K562 (cell line): ENCODE measurements around the gene TRMT44. TPM values are rescaled to one million over a fixed set of nuclear protein-coding genes. Genes with fewer than 3 reads are reported as not detected.

Experiments used
- ATAC-seq: fragments of 200-7000 bp; cut with Tn5 transposase; 3 replicates; pipeline ENCODE4 v1.9.1; 2020; ENCODE audit warnings: moderate library complexity
- BruUV-seq: library from RNA; stranded (reverse); fragments of 400-500 nt; replicated peaks from 2 replicates; lab custom pipeline; 2021; lab: Mats Ljungman, UMichigan
- CTCF ChIA-PET: fragments of 300-600 bp; formaldehyde crosslinking; extraction: SDS; loops from one replicate; lab custom pipeline; 2021; ENCODE audit warnings: low intra/inter-chr PET ratio; lab: Yijun Ruan, JAX
- POLR2A ChIA-PET: fragments of 300-600, 350-650 bp; sonication (Branson Sonifier 250); formaldehyde crosslinking; extraction: SDS; loops from one replicate; lab custom pipeline; 2021; ENCODE audit warnings: antibody characterized with exemption, inconsistent platforms; lab: Yijun Ruan, JAX
- DNase-seq, 4 experiments: peaks; one replicate each; pipeline versions ENCODE4 v3.0.0 to v3.0.0-alpha.2; 2011 to 2018; ENCODE audit warnings: low spot score in 3 of 4, mixed read lengths in 3 of 4; ENCODE audit errors: extremely low read depth in 1 of 4
- FAIRE-seq: peaks from 2 replicates; lab custom pipeline; 2011; peaks lifted over from hg19 to GRCh38; lab: Jason Lieb, UNC
- H2AFZ ChIP-seq: 2 replicates; pipeline ENCODE4 v1.6.0; 2011; ENCODE audit warnings: low read depth, low read length, control low read depth, inconsistent platforms
- H3K27ac ChIP-seq: fragments of 200-600 bp; 3 replicates; pipeline ENCODE4 v1.8.0; 2011; ENCODE audit warnings: low read depth, mild to moderate bottlenecking, control low read depth, inconsistent platforms, low read length, moderate library complexity, mixed read lengths; ENCODE audit errors: extremely low read depth
- H3K27me3 ChIP-seq, 2 experiments: fragments of 300-600 bp in 1 of 2; 2 replicates in 1 of 2; 3 replicates in 1 of 2; pipeline versions ENCODE4 v1.6.0 to v1.8.0; 2011; ENCODE audit warnings: inconsistent platforms in 2 of 2, low read length in 2 of 2, mild to moderate bottlenecking in 1 of 2, mixed read lengths in 1 of 2, moderate library complexity in 1 of 2; ENCODE audit not compliant: control insufficient read depth in 2 of 2, insufficient read depth in 2 of 2
- H3K36me3 ChIP-seq: fragments of 300-600 bp; 3 replicates; pipeline ENCODE4 v1.8.0; 2011; ENCODE audit warnings: mild to moderate bottlenecking, low read length, inconsistent platforms; ENCODE audit not compliant: control insufficient read depth, insufficient read depth
- H3K4me1 ChIP-seq, 2 experiments: fragments of 200-600 bp in 1 of 2; replicated peaks in 1 of 2; 2 replicates in 1 of 2; 3 replicates in 1 of 2; pipeline versions ENCODE4 v1.5.1 to v1.8.0; 2011; ENCODE audit warnings: inconsistent platforms in 2 of 2, low read length in 2 of 2, mild to moderate bottlenecking in 1 of 2, mixed read lengths in 1 of 2, moderate library complexity in 1 of 2; ENCODE audit not compliant: control insufficient read depth in 2 of 2, insufficient read depth in 2 of 2
- H3K4me2 ChIP-seq: 2 replicates; pipeline ENCODE4 v1.6.1; 2011; ENCODE audit warnings: low read length, control low read depth, inconsistent platforms, mixed read lengths; ENCODE audit not compliant: insufficient read depth
- H3K4me3 ChIP-seq: fragments of 200-600 bp; sonication (generic), shearing (Covaris generic); 2 replicates; pipeline ENCODE4 v1.5.1; 2016; ENCODE audit warnings: control low read depth, inconsistent platforms
- H3K79me2 ChIP-seq: fragments of 200-600 bp; 3 replicates; pipeline ENCODE4 v1.8.0; 2011; ENCODE audit warnings: low read length, inconsistent platforms; ENCODE audit not compliant: control insufficient read depth, insufficient read depth
- H3K9ac ChIP-seq, 2 experiments: 2 replicates each; pipeline versions ENCODE4 v1.6.0 to v1.6.1; 2011; ENCODE audit warnings: low read depth in 2 of 2, low read length in 2 of 2, control low read depth in 1 of 2, inconsistent platforms in 1 of 2, mild to moderate bottlenecking in 1 of 2, mixed read lengths in 1 of 2; ENCODE audit not compliant: insufficient read depth in 1 of 2
- H3K9me1 ChIP-seq: one replicate; pipeline ENCODE4 v1.6.0; 2011; ENCODE audit warnings: inconsistent platforms, mild to moderate bottlenecking, low read length, moderate library complexity; ENCODE audit not compliant: control insufficient read depth, insufficient read depth
- H3K9me3 ChIP-seq: replicated peaks from 2 replicates; pipeline ENCODE4 v1.5.1; 2011; ENCODE audit warnings: low read depth, low read length, inconsistent platforms; ENCODE audit not compliant: control insufficient read depth, insufficient read depth
- H4K20me1 ChIP-seq: replicated peaks from 2 replicates; pipeline ENCODE4 v1.6.1; 2011; ENCODE audit warnings: low read length, inconsistent platforms, mixed read lengths; ENCODE audit not compliant: control insufficient read depth, insufficient read depth
- FOXJ3 ChIP-seq: sonication (generic); formaldehyde crosslinking; IDR thresholded peaks from 2 replicates; pipeline ENCODE4 v1.4.0; 2020; ENCODE audit warnings: mild to moderate bottlenecking, missing genetic modification reagents
- HMBOX1 ChIP-seq: sonication (generic); IDR thresholded peaks from 2 replicates; pipeline ENCODE4 v1.6.1; 2016
- NFE2L1 ChIP-seq: fragments of 450-650 bp; IDR thresholded peaks from 2 replicates; pipeline ENCODE4 v1.6.1; 2016; ENCODE audit warnings: missing genetic modification characterization, low read depth, mild to moderate bottlenecking, missing compliant biosample characterization, moderate library complexity, borderline replicate concordance
- POLR2G ChIP-seq: fragments of 200-400 bp; formaldehyde crosslinking; IDR thresholded peaks from 2 replicates; pipeline ENCODE4 v1.6.1; 2017; ENCODE audit warnings: low read depth, mild to moderate bottlenecking, antibody characterized with exemption, low read length, moderate library complexity
- REST ChIP-seq, 2 experiments: fragments of 450-650 bp; formaldehyde crosslinking in 1 of 2; IDR thresholded peaks; 2 replicates each; pipeline versions ENCODE4 v1.4.0 to v1.6.1; 2014 to 2020; ENCODE audit warnings: mild to moderate bottlenecking in 2 of 2, borderline replicate concordance in 1 of 2, low read depth in 1 of 2
- ZNF778 ChIP-seq: fragments of 450-650 bp; formaldehyde crosslinking; IDR thresholded peaks from 2 replicates; pipeline ENCODE4 v1.4.0; 2020; ENCODE audit warnings: mild to moderate bottlenecking, moderate library complexity
- WGBS: fragments of 100-300 bp; shearing (Covaris generic); methylation state at CpG from one replicate; pipeline ENCODE4 v1.1.6; 2016; ENCODE audit warnings: low coverage, mixed read lengths; ENCODE audit not compliant: insufficient coverage; ENCODE audit errors: missing lambda C conversion rate; 5-methylcytosine and 5-hydroxymethylcytosine counted together
- in situ Hi-C: fragments of 300-500 bp; cut with MboI; formaldehyde crosslinking; loops from 4 replicates; pipeline ENCODE4 v1.15.0; 2018; ENCODE audit warnings: inconsistent platforms, mixed read lengths
- intact Hi-C: fragments of 100-400 bp; cut with micrococcal nuclease; formaldehyde crosslinking; loops from 2 replicates; pipeline ENCODE4 v1.14.2; 2022
- polyA plus RNA-seq, 8 experiments: library from polyadenylated mRNA; depleted of rRNA in 4 of 8; stranded (reverse) in 5 of 8; unstranded in 3 of 8; fragments of >200 nt; fragmentation: Nextera tagmentation in 2 of 8; fragmentation: Illumina TruSeq in 1 of 8; extraction: Ambion mirVana in 2 of 8; extraction: Trizol in 1 of 8; gene quantifications; 2 replicates each; pipeline versions ENCODE4 v1.2.1 to v1.2.3, GENCODE V29; 2011 to 2014; ENCODE audit warnings: inconsistent platforms in 1 of 8, missing spikeins in 1 of 8
- total RNA-seq, 7 experiments: library from RNA; depleted of rRNA in 6 of 7; stranded (reverse); fragments of >200 nt in 6 of 7; fragmentation: Illumina TruSeq in 2 of 7; extraction: Trizol in 2 of 7; gene quantifications; 2 replicates each; pipeline versions ENCODE4 v1.2.1 to v1.2.3, GENCODE V29; 2011 to 2021; ENCODE audit warnings: low replicate concordance in 1 of 7
- TF ChIP-seq, protein P1 (sequence below): IDR thresholded peaks from 2 replicates; pipeline ENCODE4 v1.6.1; 2011; ENCODE audit warnings: borderline replicate concordance, low read depth, mild to moderate bottlenecking, moderate library complexity, low read length; ENCODE audit not compliant: insufficient read depth, poor library complexity, severe bottlenecking

TRMT44 gene
- total and polyA plus RNA-seq, 9 of the 15 experiments (the other 6 are each of a cell fraction or from before 2014, with no cell fraction given), result 1.2 to 18.6 (median 10.0) TPM

DNA sequence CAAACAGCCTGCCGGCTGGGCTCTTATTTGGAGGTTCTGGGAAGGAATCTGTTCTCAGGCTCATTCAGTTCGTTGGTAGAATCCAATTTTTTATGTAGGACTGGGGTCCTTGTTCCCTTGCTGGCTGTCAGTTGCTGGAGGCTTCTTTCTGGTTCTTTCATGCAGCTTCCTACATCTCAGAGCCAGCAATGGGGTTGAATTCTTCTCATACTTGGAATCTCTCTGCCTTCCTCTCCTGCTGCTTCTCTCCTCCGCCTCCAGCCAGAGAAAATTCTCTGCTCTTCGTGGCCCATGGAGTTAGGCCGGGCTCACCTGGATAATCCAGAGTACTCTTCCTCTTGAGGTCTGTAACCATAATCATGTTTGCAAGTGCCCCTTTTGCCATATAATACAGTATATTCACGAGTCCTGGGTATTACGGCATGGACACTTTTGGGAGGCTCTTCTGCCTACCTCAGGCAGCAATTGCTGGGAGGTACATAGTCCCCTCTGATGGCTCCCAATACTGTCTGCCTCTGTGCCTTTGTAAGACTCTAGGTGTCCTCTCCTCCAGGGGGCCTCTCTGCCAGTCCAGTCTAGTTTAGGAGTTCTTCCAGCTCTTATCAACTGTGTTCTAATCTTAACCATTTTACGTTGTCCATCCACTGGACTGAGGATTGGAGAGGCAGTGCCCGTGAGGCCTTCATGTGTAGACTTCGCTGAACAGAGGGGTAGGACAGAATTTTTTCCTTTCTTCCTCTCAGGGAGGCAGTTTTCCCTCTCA lies 2.2 kb downstream of the TRMT44 start:
- Histone ChIP-seq H3K27ac (no peak overlapping the region), H3K36me3 (peaks cover 31% of the 10 kb centered on the region; the same call in 2 of the 3 replicates), H3K9me1 (peaks cover 3% of the 10 kb centered on the region), H3K4me3 (peak overlapping the region; percentile 97), H3K4me2 (peak overlapping the region; percentile 98), H3K79me2 (peaks cover 79% of the 10 kb centered on the region), H3K4me1 (peaks cover 8 to 15% of the 10 kb centered on the region in 2 experiments; a peak in 4 of 5 replicates), H3K9ac (peak overlapping the region; percentile 43 to 97; a peak in 3 of 4 replicates), H3K9me3 (no peaks in the 10 kb centered on the region), H2AFZ (no peak overlapping the region), H3K27me3 (no peaks in the 10 kb centered on the region), H4K20me1 (peaks cover 18% of the 10 kb centered on the region)
- BruUV-seq, result no TSS peak
- FAIRE-seq, result peak; percentile 64
- intact Hi-C loops, result no loop called here
- CTCF ChIA-PET, result no interaction called here
- POLR2A ChIA-PET, result interaction anchor here (0.8 to 1.5 kb wide), 3 partner anchors 11 to 157 kb away, joined by 3 to 7 read pairs (median 5); no protein-coding TSS in a partner anchor
- in situ Hi-C loops, result no loop called here
- WGBS, result 35% methylated on average over 10 of the region's 10 CpGs
- DNase-seq, result peak in 1 of 4 experiments; percentile 34
- peak; percentile 52 for ATAC-seq
- TF ChIP-seq, protein P1, sequence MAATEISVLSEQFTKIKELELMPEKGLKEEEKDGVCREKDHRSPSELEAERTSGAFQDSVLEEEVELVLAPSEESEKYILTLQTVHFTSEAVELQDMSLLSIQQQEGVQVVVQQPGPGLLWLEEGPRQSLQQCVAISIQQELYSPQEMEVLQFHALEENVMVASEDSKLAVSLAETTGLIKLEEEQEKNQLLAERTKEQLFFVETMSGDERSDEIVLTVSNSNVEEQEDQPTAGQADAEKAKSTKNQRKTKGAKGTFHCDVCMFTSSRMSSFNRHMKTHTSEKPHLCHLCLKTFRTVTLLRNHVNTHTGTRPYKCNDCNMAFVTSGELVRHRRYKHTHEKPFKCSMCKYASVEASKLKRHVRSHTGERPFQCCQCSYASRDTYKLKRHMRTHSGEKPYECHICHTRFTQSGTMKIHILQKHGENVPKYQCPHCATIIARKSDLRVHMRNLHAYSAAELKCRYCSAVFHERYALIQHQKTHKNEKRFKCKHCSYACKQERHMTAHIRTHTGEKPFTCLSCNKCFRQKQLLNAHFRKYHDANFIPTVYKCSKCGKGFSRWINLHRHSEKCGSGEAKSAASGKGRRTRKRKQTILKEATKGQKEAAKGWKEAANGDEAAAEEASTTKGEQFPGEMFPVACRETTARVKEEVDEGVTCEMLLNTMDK, result peak; percentile 33
- TF ChIP-seq REST (IDR thresholded peaks at IDR 0.05; ENCODE audit: borderline replicate concordance) (peak; percentile 27; the same call in 1 of the 2 replicates), REST (CRISPR knock-in tag; IDR thresholded peaks at IDR 0.05; ENCODE audit: low read depth) (no peak), NFE2L1 (no peak), ZNF778 (CRISPR knock-in tag) (no peak), FOXJ3 (CRISPR knock-in tag) (no peak), HMBOX1 (peak; percentile 69), POLR2G (no peak)
